Activated CD8-positive, alpha-beta T cell treated with anti-CD3 and anti-CD28 coated beads for 36 hours (primary cell): ENCODE data around the gene RAB8B. TPM values are rescaled to one million over a fixed set of nuclear protein-coding genes. Genes with fewer than 3 reads are reported as not detected.

Experiments
- ATAC-seq: fragments of 200-7000 bp; cut with Tn5 transposase; one replicate; pipeline ENCODE4 v1.10.0; 2021; ENCODE audit warnings: mild to moderate bottlenecking, moderate library complexity
- CTCF ChIA-PET: fragments of 350-600 bp; sonication (Branson Sonifier 250); formaldehyde crosslinking; loops from one replicate; lab custom pipeline; 2021; ENCODE audit warnings: antibody characterized with exemption; lab: Charles Lee
- POLR2A ChIA-PET: fragments of 350-600 bp; sonication (Branson Sonifier 250); formaldehyde crosslinking; loops from one replicate; lab custom pipeline; 2021; ENCODE audit warnings: antibody characterized with exemption; lab: Charles Lee
- DNase-seq: peaks from one replicate; pipeline ENCODE4 v3.0.0-alpha.2; 2020
- H3K27ac Mint-ChIP-seq: one replicate; pipeline ENCODE4 v1.8.0; 2021; ENCODE audit warnings: mild to moderate bottlenecking, mixed read lengths
- H3K27me3 Mint-ChIP-seq: one replicate; pipeline ENCODE4 v1.8.0; 2021; ENCODE audit warnings: mixed read lengths
- H3K36me3 Mint-ChIP-seq: one replicate; pipeline ENCODE4 v1.8.0; 2021; ENCODE audit warnings: low read depth, mixed read lengths
- H3K4me1 Mint-ChIP-seq: one replicate; pipeline ENCODE4 v1.8.0; 2021; ENCODE audit warnings: low read depth, mixed read lengths
- H3K4me3 Mint-ChIP-seq: one replicate; pipeline ENCODE4 v1.8.0; 2021; ENCODE audit warnings: mild to moderate bottlenecking, moderate library complexity, mixed read lengths
- H3K9me3 Mint-ChIP-seq: one replicate; pipeline ENCODE4 v1.8.0; 2021; ENCODE audit warnings: mixed read lengths
- intact Hi-C: fragments of 100-400 bp; cut with micrococcal nuclease; formaldehyde crosslinking; loops from one replicate; pipeline ENCODE4 v1.10.0; 2022
- total RNA-seq, 2 experiments: library from RNA; stranded (reverse); gene quantifications; one replicate each; pipeline ENCODE4 v1.2.3, GENCODE V29; 2021
- TF ChIP-seq, protein P1 (sequence below): fragments of 200-600 bp; IDR thresholded peaks from one replicate; pipeline ENCODE4 v1.8.0; 2022; ENCODE audit warnings: antibody characterized with exemption, mild to moderate bottlenecking

RAB8B gene
- total RNA-seq, 2 experiments from 2014 or later: 252 to 261 TPM

DNA sequence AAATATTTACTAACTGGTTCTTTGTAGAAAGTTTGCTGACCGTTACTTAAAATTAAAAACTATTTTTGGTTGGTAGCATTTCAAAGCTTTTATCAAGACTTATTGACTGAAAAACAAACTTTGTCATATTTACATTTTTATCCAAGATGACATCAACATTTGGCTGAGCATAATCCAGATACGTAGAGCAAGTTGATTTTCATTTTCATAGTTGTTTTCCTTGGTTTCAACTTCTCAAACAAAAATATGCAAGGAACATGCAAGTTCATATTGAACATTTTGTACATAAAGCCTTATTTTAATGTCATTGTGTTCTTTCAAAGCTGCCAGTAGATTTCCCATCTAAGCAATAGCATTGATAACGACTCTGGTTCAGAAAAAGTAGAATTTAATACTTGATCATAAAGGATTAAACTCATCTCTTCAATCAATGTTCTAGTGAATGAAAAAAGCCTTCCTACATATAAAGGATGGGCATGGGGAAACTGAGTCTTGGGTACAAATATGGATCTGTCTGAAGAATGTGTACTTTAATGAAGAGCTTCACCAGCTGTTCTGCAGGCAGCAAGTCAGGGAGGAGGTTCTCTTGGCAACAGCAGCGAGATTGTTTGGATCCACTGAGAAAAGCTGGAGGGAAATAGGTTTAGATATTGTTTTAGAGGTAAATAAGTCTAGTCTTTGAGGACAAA, 5.6 kb downstream of the RAB8B start:
- peak overlapping the region; percentile 57 for H3K4me3 Mint-ChIP-seq
- peak overlapping the region; percentile 86 for H3K27ac Mint-ChIP-seq
- H3K9me3 Mint-ChIP-seq: no peaks in the 10 kb centered on the region
- peaks cover 82% of the 10 kb centered on the region for H3K36me3 Mint-ChIP-seq
- intact Hi-C loops: loop anchor here (5.0 kb wide), 3 partner anchors 37 to 82 kb away; partner anchors contain the start of genes APH1B and RPS27L
- ATAC-seq: no peak
- POLR2A ChIA-PET: interaction anchor here (1.0 to 4.6 kb wide), 7 partner anchors 7 to 48 kb away, joined by 3 to 39 read pairs (median 7); no protein-coding TSS in a partner anchor
- DNase-seq: no peak
- peaks cover 69% of the 10 kb centered on the region for H3K4me1 Mint-ChIP-seq
- no peaks in the 10 kb centered on the region for H3K27me3 Mint-ChIP-seq
- TF ChIP-seq, protein P1, sequence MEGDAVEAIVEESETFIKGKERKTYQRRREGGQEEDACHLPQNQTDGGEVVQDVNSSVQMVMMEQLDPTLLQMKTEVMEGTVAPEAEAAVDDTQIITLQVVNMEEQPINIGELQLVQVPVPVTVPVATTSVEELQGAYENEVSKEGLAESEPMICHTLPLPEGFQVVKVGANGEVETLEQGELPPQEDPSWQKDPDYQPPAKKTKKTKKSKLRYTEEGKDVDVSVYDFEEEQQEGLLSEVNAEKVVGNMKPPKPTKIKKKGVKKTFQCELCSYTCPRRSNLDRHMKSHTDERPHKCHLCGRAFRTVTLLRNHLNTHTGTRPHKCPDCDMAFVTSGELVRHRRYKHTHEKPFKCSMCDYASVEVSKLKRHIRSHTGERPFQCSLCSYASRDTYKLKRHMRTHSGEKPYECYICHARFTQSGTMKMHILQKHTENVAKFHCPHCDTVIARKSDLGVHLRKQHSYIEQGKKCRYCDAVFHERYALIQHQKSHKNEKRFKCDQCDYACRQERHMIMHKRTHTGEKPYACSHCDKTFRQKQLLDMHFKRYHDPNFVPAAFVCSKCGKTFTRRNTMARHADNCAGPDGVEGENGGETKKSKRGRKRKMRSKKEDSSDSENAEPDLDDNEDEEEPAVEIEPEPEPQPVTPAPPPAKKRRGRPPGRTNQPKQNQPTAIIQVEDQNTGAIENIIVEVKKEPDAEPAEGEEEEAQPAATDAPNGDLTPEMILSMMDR: no peak
- CTCF ChIA-PET: interaction anchor here (1.3 to 5.0 kb wide), 4 partner anchors 9 to 44 kb away, joined by 3 to 24 read pairs (median 10); no protein-coding TSS in a partner anchor

DNA sequence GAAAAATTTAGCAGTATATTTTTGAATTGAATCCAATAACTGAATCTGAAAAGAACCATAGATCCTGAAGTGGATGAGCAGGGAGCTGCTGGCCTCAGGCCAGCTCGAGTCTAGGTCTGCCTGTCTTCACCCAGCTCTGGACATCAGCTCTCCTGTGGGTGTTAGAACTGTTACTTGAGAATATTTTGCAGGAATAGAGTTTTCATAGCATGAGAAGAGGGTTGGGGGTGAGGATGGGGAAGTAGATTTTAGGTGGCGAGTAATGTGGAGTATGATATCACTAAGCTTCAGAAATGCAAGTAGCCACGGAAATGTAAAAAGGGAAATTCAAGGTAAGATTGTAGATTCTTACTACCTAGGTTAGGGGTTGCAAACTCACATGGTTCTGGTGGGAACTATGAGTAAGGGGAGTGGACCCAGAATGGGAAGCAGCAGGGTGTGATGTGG, 6.2 kb downstream of the RAB8B start:
- Mint-ChIP-seq H3K4me1 (peaks cover 75% of the 10 kb centered on the region), H3K27ac (peak overlapping the region; percentile 86), H3K27me3 (no peaks in the 10 kb centered on the region), H3K4me3 (peak overlapping the region; percentile 57), H3K9me3 (no peaks in the 10 kb centered on the region), H3K36me3 (peaks cover 83% of the 10 kb centered on the region)
- DNase-seq: no peak
- intact Hi-C loops: no loop called here
- POLR2A ChIA-PET: interaction anchor here (1.0 to 1.8 kb wide), 3 partner anchors 10 to 18 kb away, joined by 3 to 8 read pairs (median 4); no protein-coding TSS in a partner anchor
- TF ChIP-seq, protein P1: no peak
- no peak for ATAC-seq
- CTCF ChIA-PET: interaction anchor here (1.6 to 5.0 kb wide), 3 partner anchors 8 to 43 kb away, joined by 6 to 24 read pairs (median 15); no protein-coding TSS in a partner anchor

DNA sequence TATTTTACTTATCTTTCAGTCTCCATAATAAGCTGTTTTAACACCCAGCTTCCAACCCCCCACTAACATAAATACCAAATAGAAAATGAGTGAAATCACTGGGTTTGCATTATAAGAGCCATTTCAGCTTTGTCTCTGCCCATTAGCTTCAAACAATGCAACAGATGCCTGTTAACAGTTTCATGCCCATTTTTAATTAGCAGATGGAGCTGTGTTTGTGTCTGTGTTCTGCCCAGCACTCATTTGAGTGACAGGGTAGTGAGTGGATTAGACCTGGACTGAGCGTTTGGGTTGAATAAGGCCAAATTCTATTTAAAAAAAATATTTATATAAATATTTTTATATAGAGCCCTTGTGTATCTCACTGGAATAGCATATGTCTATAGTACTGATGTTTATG, 7.4 kb downstream of the RAB8B start:
- ChIA-PET POLR2A (interaction anchor here (0.6 to 1.8 kb wide), 7 partner anchors 12 to 311 kb away, joined by 3 to 8 read pairs (median 4); partner anchors contain the start of gene RPS27L), CTCF (interaction anchor here (0.6 to 5.0 kb wide), 4 partner anchors 14 to 85 kb away, joined by 3 to 24 read pairs (median 4); no protein-coding TSS in a partner anchor)
- no peak overlapping the region for H3K4me3 Mint-ChIP-seq
- intact Hi-C loops: no loop called here
- DNase-seq (no peak), ATAC-seq (no peak)
- peaks cover 84% of the 10 kb centered on the region for H3K4me1 Mint-ChIP-seq
- TF ChIP-seq, protein P1: no peak
- peak overlapping the region; percentile 86 for H3K27ac Mint-ChIP-seq
- peaks cover 83% of the 10 kb centered on the region for H3K36me3 Mint-ChIP-seq
- no peaks in the 10 kb centered on the region for H3K27me3 Mint-ChIP-seq
- H3K9me3 Mint-ChIP-seq: no peaks in the 10 kb centered on the region

DNA sequence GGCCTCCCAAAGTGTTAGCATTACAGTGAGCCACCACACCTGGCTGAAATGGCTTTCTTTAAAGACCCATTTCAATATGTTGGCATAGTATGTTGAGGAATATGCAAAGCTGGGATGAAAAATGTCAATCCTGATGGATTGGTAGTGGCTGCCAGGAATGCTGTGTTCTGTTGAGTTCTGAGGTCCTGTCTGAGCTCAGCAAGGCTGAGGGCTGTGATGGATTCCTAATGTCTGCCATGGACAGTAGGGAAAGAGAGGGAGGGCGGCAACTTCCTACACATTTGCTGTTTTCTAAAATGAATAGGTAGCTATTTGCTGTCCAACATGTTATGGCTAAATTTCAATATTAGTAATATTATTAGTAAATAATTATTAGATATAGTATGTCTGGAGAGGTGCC, 8.2 kb downstream of the RAB8B start:
- TF ChIP-seq, protein P1: no peak
- ATAC-seq (no peak), DNase-seq (no peak)
- H3K27me3 Mint-ChIP-seq: no peaks in the 10 kb centered on the region
- ChIA-PET POLR2A (interaction anchor here (0.6 to 1.4 kb wide), 6 partner anchors 10 to 311 kb away, joined by 3 to 5 read pairs (median 4); no protein-coding TSS in a partner anchor), CTCF (interaction anchor here (1.2 to 5.0 kb wide), 4 partner anchors 13 to 47 kb away, joined by 3 to 24 read pairs (median 4); no protein-coding TSS in a partner anchor)
- no peaks in the 10 kb centered on the region for H3K9me3 Mint-ChIP-seq
- H3K36me3 Mint-ChIP-seq: peaks cover 82% of the 10 kb centered on the region
- intact Hi-C loops: no loop called here
- H3K27ac Mint-ChIP-seq: peak overlapping the region; percentile 49
- peak overlapping the region; percentile 19 for H3K4me3 Mint-ChIP-seq
- H3K4me1 Mint-ChIP-seq: peaks cover 85% of the 10 kb centered on the region
